GM12892 (cell line): ENCODE measurements around the gene RASL10A.

Experiments used
- DNase-seq: peaks from one replicate; pipeline ENCODE4 v3.0.0; 2011; ENCODE audit not compliant: insufficient read length
- FAIRE-seq: peaks from 2 replicates; lab custom pipeline; 2011; peaks lifted over from hg19 to GRCh38; lab: Jason Lieb, UNC
- POLR2A ChIP-seq: IDR thresholded peaks from 2 replicates; pipeline ENCODE4 v1.6.1; 2011; ENCODE audit warnings: low read depth, low read length, control low read depth
- POLR2AphosphoS5 ChIP-seq: IDR thresholded peaks from 2 replicates; pipeline ENCODE4 v1.6.1; 2011; ENCODE audit warnings: low read depth, low read length, control low read depth
- TAF1 ChIP-seq: IDR thresholded peaks from 2 replicates; pipeline ENCODE4 v1.6.1; 2011; ENCODE audit warnings: low read depth, mild to moderate bottlenecking, control low read depth, low read length, borderline replicate concordance

Gene RASL10A

GRCh38 chr22:29344137-29344536 lies 28.6 kb upstream of the RASL10A start:
- TF ChIP-seq POLR2AphosphoS5, result no peak
- TF ChIP-seq TAF1, result no peak
- TF ChIP-seq POLR2A, result no peak
- DNase-seq, result no peak
- no peak for FAIRE-seq

GRCh38 chr22:29343313-29343805 lies 27.9 kb upstream of the RASL10A start:
- FAIRE-seq, result no peak

GRCh38 chr22:29342577-29343312 lies 27.2 kb upstream of the RASL10A start:
- FAIRE-seq (no peak), DNase-seq (no peak)
- no peak for TF ChIP-seq POLR2A
- TF ChIP-seq TAF1, result no peak
- TF ChIP-seq POLR2AphosphoS5, result no peak

More at GRCh38 chr22:29343313-29343805, 27.9 kb upstream of the RASL10A start:
- no peak for TF ChIP-seq TAF1
- no peak for TF ChIP-seq POLR2AphosphoS5
- no peak for TF ChIP-seq POLR2A
- no peak for DNase-seq

GRCh38 chr22:29342177-29342576 lies 26.7 kb upstream of the RASL10A start:
- TF ChIP-seq POLR2A (no peak), POLR2AphosphoS5 (no peak), TAF1 (no peak)
- no peak for DNase-seq
- FAIRE-seq, result no peak

GRCh38 chr22:29341849-29342127 lies 26.3 kb upstream of the RASL10A start:
- no peak for FAIRE-seq

DNA sequence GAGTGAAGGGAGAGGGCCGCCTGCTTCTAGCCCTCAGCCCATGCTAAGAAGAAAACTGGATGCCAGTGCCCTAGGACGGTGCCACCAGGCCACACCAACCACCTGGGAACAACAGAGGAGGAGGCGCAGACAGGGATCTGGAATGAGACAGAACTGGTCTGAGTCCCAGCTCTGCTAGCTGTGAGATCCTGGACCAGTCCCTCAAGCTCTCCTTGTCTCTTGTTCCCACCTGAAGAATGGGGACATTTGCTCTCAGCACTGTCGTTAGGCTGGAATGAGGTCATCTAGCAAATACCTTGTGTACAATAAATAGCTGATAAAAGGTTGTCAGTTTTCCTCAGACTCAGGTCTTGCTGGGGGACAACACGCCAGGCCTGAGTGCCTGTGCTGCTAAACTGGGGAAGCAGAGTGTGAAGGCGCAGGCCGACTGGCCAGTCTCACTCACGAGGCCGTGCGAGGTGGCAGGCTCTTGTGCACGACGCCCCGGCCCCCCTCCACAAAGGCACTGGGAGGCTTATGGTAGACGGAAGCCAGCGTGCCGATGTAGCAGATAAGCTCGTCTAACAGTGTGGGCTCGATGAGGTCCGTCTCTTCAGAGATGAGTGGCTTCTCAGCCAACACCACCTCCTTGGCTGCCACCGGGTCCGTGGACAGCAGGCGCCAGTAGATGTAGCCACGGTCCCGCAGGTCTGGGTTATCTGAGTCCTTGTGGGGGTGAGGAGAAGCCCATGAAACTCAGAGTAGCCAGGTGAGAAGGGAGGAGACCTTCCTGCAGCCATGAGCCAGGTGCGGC lies 25.8 kb upstream of the RASL10A start:
- no peak for TF ChIP-seq TAF1
- no peak for TF ChIP-seq POLR2A
- TF ChIP-seq POLR2AphosphoS5, result no peak
- FAIRE-seq (no peak), DNase-seq (no peak)

More at GRCh38 chr22:29341849-29342127, 26.3 kb upstream of the RASL10A start:
- TF ChIP-seq TAF1 (no peak), POLR2AphosphoS5 (no peak), POLR2A (no peak)
- DNase-seq, result no peak

DNA sequence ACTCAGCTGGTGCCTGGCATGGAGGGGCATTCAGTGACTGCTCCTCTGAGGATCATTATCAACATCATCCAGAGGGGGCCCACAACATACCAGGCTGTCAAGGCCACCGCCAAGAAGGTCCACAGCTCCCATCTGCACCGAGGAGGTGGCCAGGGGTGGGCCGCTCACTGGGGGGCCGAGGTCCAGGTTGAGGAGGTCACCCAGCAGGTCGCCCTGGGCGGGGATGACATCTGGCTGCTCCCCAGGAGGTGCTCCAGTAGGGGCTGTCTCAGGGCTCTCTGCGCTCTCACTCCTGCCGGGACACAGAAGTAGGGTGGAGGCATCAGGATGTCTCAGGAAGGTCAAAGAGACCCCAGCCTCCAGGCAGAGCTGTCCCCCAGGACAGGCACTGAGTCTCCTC lies 25.1 kb upstream of the RASL10A start:
- no peak for TF ChIP-seq POLR2A
- TF ChIP-seq TAF1, result no peak
- no peak for TF ChIP-seq POLR2AphosphoS5
- no peak for DNase-seq
- FAIRE-seq, result no peak

DNA sequence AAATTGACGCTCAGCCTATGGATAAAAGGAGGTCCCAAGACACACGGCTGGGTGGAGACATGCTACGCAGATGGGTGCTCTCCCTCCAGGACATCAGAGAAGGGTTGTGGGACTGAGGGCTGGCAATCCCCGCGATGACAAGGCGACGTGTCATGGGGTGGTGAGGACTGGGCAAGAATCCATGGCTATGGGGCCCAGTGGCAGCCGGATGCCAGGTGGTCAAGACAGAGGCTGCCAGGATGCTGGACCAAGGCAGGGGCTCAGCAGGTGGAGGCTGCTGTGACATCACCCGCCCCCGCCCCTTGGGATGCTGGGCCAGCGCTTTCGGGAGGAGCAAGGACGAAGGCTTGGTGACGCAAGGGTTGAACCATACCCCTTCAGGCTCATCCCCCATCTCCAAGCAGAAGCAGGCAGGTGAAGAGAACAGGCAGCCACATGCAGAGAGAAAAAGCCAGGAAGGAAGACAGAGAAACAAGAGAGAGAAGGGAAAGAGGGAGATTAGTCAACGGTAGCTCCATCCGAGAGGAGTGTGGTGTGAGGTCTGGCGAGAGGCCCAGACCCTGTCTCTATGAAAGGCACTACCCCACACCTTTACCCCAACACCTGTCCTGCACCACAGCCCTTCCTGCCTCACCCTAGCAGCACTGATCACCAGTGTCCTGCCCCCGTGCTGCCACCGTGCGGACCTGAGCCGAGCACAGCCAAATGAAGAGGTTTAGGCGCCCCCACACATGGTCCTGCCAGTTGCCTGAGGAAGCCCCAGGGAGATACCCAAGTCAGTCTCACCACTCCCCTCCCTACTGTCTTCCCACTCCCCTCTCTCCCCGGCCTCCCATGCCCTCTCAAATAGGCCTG lies 24.1 kb upstream of the RASL10A start:
- DNase-seq (no peak), FAIRE-seq (no peak)
- TF ChIP-seq POLR2A, result no peak
- no peak for TF ChIP-seq POLR2AphosphoS5
- no peak for TF ChIP-seq TAF1

DNA sequence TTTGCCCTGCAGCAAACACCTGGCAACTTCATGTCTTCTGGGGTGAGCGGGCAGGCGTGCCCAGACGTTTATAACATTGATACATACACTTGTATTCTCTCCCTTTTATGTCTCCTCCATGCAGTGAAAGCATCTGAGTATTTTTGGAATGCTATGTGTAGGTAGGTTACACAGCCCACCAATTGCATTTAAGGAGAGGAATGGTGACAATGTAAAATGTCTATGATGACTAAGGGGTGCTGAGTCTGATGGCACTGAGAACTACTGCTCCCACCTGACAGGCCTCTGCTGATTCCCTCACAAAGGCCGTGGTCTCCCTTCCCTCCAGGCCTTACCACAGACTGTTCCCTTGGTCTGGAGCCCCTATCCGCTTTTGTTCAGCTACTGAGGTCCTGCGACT lies 22.9 kb upstream of the RASL10A start:
- DNase-seq, result no peak
- no peak for FAIRE-seq
- TF ChIP-seq TAF1, result no peak

- FAIRE-seq, result no peak
- DNase-seq, result no peak
- TF ChIP-seq POLR2AphosphoS5, result no peak
- no peak for TF ChIP-seq POLR2A
- TF ChIP-seq TAF1, result no peak
These were observed 22.3 kb upstream of the RASL10A start for GRCh38 chr22:29337631-29338284.
